ENCODE data around the gene PAQR3. TPM values are rescaled to one million over a fixed set of nuclear protein-coding genes. Genes with fewer than 3 reads are reported as not detected.

PAQR3 gene, protein sequence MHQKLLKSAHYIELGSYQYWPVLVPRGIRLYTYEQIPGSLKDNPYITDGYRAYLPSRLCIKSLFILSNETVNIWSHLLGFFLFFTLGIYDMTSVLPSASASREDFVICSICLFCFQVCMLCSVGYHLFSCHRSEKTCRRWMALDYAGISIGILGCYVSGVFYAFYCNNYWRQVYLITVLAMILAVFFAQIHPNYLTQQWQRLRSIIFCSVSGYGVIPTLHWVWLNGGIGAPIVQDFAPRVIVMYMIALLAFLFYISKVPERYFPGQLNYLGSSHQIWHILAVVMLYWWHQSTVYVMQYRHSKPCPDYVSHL
- total RNA-seq: 10 to 100 TPM; 11.2 to 12.5 TPM

DNA sequence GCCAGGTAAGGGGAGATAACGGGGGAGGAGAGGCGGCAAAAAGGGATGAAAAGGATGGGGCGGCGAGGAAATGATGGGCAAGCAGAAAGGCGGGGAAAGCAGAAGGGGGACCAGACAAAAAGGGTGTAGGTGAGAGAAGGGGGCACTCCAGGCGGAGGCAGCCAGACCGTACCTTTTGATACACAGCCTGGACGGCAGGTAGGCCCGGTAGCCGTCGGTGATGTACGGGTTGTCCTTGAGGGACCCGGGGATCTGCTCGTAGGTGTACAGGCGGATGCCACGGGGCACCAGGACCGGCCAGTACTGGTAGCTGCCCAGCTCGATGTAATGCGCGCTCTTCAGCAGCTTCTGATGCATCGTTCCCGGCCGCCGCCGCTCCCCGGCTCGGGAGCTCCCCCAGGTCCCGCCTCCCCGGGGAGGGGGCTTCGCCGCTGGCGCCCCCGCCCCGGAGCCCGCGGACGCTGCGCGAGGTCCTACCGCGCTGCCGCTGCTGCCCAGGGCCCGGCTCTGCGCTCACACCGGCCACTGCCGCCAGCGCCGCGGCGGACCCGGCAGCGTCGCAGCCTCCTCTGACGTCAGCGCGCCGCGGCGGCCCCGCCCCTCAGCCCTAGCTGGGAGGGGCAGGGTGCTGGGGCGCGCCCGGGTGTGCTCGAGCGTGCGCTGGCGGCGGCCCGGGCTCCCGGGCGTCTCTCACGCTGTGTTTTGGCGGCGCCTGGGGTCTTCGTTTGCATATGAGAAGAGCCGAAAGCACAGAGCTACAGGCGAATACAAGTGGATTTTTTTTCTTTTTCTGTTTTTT is at the start of gene PAQR3:
PAQR3 (minus strand) TSS at position 571 of the 799 bp plus-strand sequence; CDS start at position 357, 214 bp downstream.

Other genes starting within 250 kb of the PAQR3 start
- gene BMP2K, start 163.1 kb downstream of the PAQR3 start, total RNA-seq: 10 to 100 TPM; 24.1 to 25.2 TPM

Data from activated naive CD4-positive, alpha-beta T cell treated with anti-CD3 and anti-CD28 coated beads, Interleukin-2, amount 10 ng/mL, durations not matched to agents 5 hours and 36 hours (primary cell).